B cell (primary cell): ENCODE results near the gene CCL25.

ENCODE experiments used
- EZH2 ChIP-seq: IDR thresholded peaks from 2 replicates; pipeline ENCODE4 v1.6.1; 2012; ENCODE audit warnings: borderline replicate concordance, low read depth, mild to moderate bottlenecking, moderate library complexity, low read length; ENCODE audit not compliant: insufficient read depth, poor library complexity, severe bottlenecking
- TF ChIP-seq, protein P1 (sequence below): fragments of 200-600 bp; IDR thresholded peaks from one replicate; pipeline ENCODE4 v1.8.0; 2022; ENCODE audit warnings: antibody characterized with exemption, mild to moderate bottlenecking

DNA sequence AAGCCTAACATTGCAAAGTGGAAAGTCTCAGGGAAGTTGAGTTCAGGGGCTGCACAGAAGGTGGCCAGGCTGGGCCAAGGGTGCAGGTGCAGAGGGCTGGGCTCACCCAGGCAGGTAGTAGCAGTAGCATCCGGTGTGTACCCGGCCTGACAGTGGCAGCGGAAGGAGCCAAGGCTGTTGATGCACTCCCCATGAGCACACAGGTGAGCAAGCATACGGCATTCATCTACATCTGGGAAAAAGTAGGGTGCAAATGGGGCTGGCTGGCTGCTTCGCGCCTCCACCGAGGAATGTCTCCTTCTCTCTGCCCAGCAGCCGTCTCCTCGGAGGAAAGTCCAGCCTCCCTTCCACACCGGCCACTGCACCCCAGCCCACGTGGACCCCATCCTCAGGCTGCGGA, 30.6 kb downstream of the CCL25 start:
- TF ChIP-seq, protein P1, sequence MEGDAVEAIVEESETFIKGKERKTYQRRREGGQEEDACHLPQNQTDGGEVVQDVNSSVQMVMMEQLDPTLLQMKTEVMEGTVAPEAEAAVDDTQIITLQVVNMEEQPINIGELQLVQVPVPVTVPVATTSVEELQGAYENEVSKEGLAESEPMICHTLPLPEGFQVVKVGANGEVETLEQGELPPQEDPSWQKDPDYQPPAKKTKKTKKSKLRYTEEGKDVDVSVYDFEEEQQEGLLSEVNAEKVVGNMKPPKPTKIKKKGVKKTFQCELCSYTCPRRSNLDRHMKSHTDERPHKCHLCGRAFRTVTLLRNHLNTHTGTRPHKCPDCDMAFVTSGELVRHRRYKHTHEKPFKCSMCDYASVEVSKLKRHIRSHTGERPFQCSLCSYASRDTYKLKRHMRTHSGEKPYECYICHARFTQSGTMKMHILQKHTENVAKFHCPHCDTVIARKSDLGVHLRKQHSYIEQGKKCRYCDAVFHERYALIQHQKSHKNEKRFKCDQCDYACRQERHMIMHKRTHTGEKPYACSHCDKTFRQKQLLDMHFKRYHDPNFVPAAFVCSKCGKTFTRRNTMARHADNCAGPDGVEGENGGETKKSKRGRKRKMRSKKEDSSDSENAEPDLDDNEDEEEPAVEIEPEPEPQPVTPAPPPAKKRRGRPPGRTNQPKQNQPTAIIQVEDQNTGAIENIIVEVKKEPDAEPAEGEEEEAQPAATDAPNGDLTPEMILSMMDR: no peak
- no peak for TF ChIP-seq EZH2
